CD8-positive, alpha-beta memory T cell (primary cell): ENCODE measurements around the gene BEND7. TPM values are rescaled to one million over a fixed set of nuclear protein-coding genes. Genes with fewer than 3 reads are reported as not detected.

Experiments
- CTCF ChIA-PET: fragments of 350-600 bp; sonication (Branson Sonifier 250); formaldehyde crosslinking; loops from one replicate; lab custom pipeline; 2021; ENCODE audit warnings: antibody characterized with exemption; lab: Charles Lee
- POLR2A ChIA-PET: fragments of 350-600 bp; sonication (Branson Sonifier 250); formaldehyde crosslinking; loops from one replicate; lab custom pipeline; 2021; ENCODE audit warnings: antibody characterized with exemption; lab: Charles Lee
- DNase-seq, 5 donors: peaks; one replicate each; pipeline versions ENCODE4 v3.0.0 to v3.0.0-alpha.2; 2020 to 2022; ENCODE audit warnings: mixed read lengths in 1 of 5
- H3K27ac ChIP-seq: one replicate; pipeline ENCODE4 v1.7.0; 2013; ENCODE audit warnings: low read depth, mild to moderate bottlenecking, low read length, moderate library complexity
- H3K27me3 ChIP-seq: 2 replicates; pipeline ENCODE4 v1.7.0; 2013; ENCODE audit warnings: low read length, mild to moderate bottlenecking; ENCODE audit not compliant: insufficient read depth, poor library complexity, severe bottlenecking
- H3K36me3 ChIP-seq: 2 replicates; pipeline ENCODE4 v1.7.0; 2013; ENCODE audit warnings: mild to moderate bottlenecking, low read length, moderate library complexity; ENCODE audit not compliant: insufficient read depth
- H3K4me1 ChIP-seq: 2 replicates; pipeline ENCODE4 v1.7.0; 2013; ENCODE audit warnings: mild to moderate bottlenecking, low read length, moderate library complexity; ENCODE audit not compliant: insufficient read depth
- H3K4me3 ChIP-seq: 2 replicates; pipeline ENCODE4 v1.7.0; 2013; ENCODE audit warnings: mild to moderate bottlenecking, low read length
- H3K9me3 ChIP-seq: 2 replicates; pipeline ENCODE4 v1.7.0; 2013; ENCODE audit warnings: mild to moderate bottlenecking, low read length
- H3K27ac Mint-ChIP-seq, 8 donors: one replicate each; pipeline ENCODE4 v1.8.0; 2020 to 2021; ENCODE audit warnings: mixed read lengths in 8 of 8, mild to moderate bottlenecking in 6 of 8, inconsistent platforms in 3 of 8, moderate library complexity in 3 of 8
- H3K27me3 Mint-ChIP-seq, 2 donors: one replicate each; pipeline ENCODE4 v1.8.0; 2020 to 2021; ENCODE audit warnings: mixed read lengths in 2 of 2, mild to moderate bottlenecking in 1 of 2, moderate library complexity in 1 of 2
- H3K36me3 Mint-ChIP-seq, 3 donors: one replicate each; pipeline ENCODE4 v1.8.0; 2020 to 2021; ENCODE audit warnings: mixed read lengths in 3 of 3, inconsistent platforms in 1 of 3, mild to moderate bottlenecking in 1 of 3
- H3K4me1 Mint-ChIP-seq, 3 donors: one replicate each; pipeline ENCODE4 v1.8.0; 2020 to 2021; ENCODE audit warnings: mixed read lengths in 3 of 3, inconsistent platforms in 1 of 3, mild to moderate bottlenecking in 1 of 3
- H3K4me3 Mint-ChIP-seq, 7 donors: one replicate each; pipeline ENCODE4 v1.8.0; 2020 to 2021; ENCODE audit warnings: mixed read lengths in 7 of 7, mild to moderate bottlenecking in 6 of 7, moderate library complexity in 4 of 7, inconsistent platforms in 2 of 7
- H3K9me3 Mint-ChIP-seq, 5 donors: one replicate each; pipeline ENCODE4 v1.8.0; 2020 to 2022; ENCODE audit warnings: mixed read lengths in 5 of 5, mild to moderate bottlenecking in 3 of 5, moderate library complexity in 2 of 5, inconsistent platforms in 1 of 5
- polyA plus RNA-seq: library from polyadenylated mRNA; unstranded; fragments of 300-500 nt; fragmentation: Illumina TruSeq; gene quantifications from one replicate; pipeline ENCODE4 v1.2.3, GENCODE V29; 2021
- total RNA-seq, 2 experiments: library from RNA; stranded (reverse); gene quantifications; one replicate each; pipeline ENCODE4 v1.2.3, GENCODE V29; 2021

BEND7 gene
- total and polyA plus RNA-seq, 3 experiments from 2014 or later, result not detected

DNA sequence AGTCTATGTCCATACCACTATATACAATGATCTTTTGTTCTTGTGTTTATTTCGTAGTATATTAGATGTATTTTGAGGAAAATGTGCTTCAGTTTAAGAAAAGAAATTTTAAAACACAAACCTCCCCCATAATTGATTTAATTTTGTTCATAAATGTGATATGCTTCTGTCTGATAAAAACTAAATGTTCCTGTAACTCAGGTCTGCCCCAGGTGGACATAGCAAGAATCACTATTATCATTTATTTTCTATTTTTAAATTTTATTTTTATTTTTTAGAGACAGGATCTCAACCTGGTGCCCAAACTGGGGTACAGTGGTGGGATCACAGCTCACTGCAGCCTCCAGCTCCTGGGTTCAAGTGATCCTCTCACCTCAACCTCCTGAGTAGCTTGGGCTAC lies 43.2 kb downstream of the BEND7 start:
- Histone ChIP-seq H3K27me3 (no peaks in the 10 kb centered on the region), H3K27ac (no peak overlapping the region), H3K4me3 (no peak overlapping the region), H3K36me3 (no peaks in the 10 kb centered on the region), H3K9me3 (no peaks in the 10 kb centered on the region), H3K4me1 (no peaks in the 10 kb centered on the region)
- ChIA-PET CTCF (no interaction called here), POLR2A (no interaction called here)
- no peak for DNase-seq
- H3K27ac Mint-ChIP-seq, result no peak overlapping the region
- H3K4me1 Mint-ChIP-seq, result peaks cover 0 to 3% (median 0%) of the 10 kb centered on the region in 3 donors
- peaks cover 10 to 43% of the 10 kb centered on the region in 2 donors for H3K27me3 Mint-ChIP-seq
- H3K4me3 Mint-ChIP-seq, result no peak overlapping the region
- H3K36me3 Mint-ChIP-seq, result peaks cover 0 to 2% (median 0%) of the 10 kb centered on the region in 3 donors
- H3K9me3 Mint-ChIP-seq, result no peaks in the 10 kb centered on the region

DNA sequence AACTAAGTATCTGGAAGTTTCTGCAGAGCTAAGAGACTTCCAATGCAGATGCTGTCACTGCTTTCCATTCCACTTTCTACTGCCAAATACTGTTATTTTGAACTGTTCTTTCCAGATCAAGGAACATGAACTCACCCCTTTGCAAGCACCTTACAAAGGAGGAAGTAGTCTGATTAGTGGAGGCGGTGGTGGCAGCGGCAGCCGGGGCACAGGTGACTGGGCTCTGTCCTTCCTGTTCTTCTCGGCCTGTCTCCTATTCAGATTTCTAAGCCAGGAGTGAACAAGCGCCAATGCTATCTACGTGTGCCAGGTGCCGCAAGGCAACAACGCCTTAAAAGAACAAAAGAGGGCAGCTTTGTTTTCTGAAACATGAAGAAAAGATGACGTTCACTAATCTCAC lies 44.9 kb downstream of the BEND7 start:
- H3K27ac ChIP-seq, result no peak overlapping the region
- Mint-ChIP-seq H3K36me3 (no peaks in the 10 kb centered on the region), H3K4me1 (peaks cover 0 to 3% (median 0%) of the 10 kb centered on the region in 3 donors), H3K4me3 (no peak overlapping the region), H3K27me3 (peaks cover 10 to 47% of the 10 kb centered on the region in 2 donors), H3K9me3 (no peaks in the 10 kb centered on the region), H3K27ac (no peak overlapping the region)
- H3K27me3 ChIP-seq, result no peaks in the 10 kb centered on the region
- ChIA-PET CTCF (no interaction called here), POLR2A (no interaction called here)
- no peaks in the 10 kb centered on the region for H3K4me1 ChIP-seq
- H3K9me3 ChIP-seq, result no peaks in the 10 kb centered on the region
- no peak overlapping the region for H3K4me3 ChIP-seq
- no peak for DNase-seq
- H3K36me3 ChIP-seq, result no peaks in the 10 kb centered on the region

- Histone ChIP-seq H3K27me3 (no peaks in the 10 kb centered on the region), H3K4me3 (no peak overlapping the region), H3K4me1 (no peaks in the 10 kb centered on the region), H3K9me3 (no peaks in the 10 kb centered on the region), H3K27ac (no peak overlapping the region), H3K36me3 (no peaks in the 10 kb centered on the region)
- H3K27ac Mint-ChIP-seq, result no peak overlapping the region
- no peaks in the 10 kb centered on the region for H3K36me3 Mint-ChIP-seq
- CTCF ChIA-PET, result no interaction called here
- peaks cover 8 to 50% of the 10 kb centered on the region in 2 donors for H3K27me3 Mint-ChIP-seq
- H3K9me3 Mint-ChIP-seq, result no peaks in the 10 kb centered on the region
- no peak for DNase-seq
- POLR2A ChIA-PET, result no interaction called here
- H3K4me1 Mint-ChIP-seq, result peaks cover 0 to 3% (median 0%) of the 10 kb centered on the region in 3 donors
- no peak overlapping the region for H3K4me3 Mint-ChIP-seq
Observed at GRCh38 chr10:13483073-13483472, 45.7 kb downstream of the BEND7 start.

DNA sequence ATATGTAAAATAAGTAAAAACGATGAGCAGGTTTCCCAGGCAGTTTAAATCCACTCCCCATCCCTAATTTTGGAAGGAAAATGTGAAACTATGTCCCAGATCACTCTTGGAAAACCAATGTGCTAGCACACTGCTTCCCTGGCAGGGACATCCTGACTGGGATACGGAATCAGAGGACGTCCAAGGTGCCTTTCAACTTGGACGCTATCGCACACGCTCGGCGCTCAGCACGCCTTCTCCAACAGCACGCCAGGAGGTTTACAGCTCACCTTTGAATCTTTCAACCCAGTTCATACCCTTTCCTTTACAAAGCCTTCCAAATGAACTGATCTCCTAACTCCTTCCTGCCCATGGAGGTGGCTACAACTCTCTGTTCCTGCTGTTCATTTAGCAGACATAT lies 47.1 kb downstream of the BEND7 start:
- Mint-ChIP-seq H3K4me1 (peaks cover 0 to 3% (median 0%) of the 10 kb centered on the region in 3 donors), H3K4me3 (no peak overlapping the region), H3K36me3 (no peaks in the 10 kb centered on the region), H3K27ac (no peak overlapping the region), H3K9me3 (no peaks in the 10 kb centered on the region), H3K27me3 (peaks cover 8 to 51% of the 10 kb centered on the region in 2 donors)
- Histone ChIP-seq H3K36me3 (no peaks in the 10 kb centered on the region), H3K27ac (no peak overlapping the region), H3K4me3 (no peak overlapping the region), H3K4me1 (no peaks in the 10 kb centered on the region), H3K9me3 (no peaks in the 10 kb centered on the region), H3K27me3 (no peaks in the 10 kb centered on the region)
- ChIA-PET CTCF (no interaction called here), POLR2A (no interaction called here)
- DNase-seq, result no peak

DNA sequence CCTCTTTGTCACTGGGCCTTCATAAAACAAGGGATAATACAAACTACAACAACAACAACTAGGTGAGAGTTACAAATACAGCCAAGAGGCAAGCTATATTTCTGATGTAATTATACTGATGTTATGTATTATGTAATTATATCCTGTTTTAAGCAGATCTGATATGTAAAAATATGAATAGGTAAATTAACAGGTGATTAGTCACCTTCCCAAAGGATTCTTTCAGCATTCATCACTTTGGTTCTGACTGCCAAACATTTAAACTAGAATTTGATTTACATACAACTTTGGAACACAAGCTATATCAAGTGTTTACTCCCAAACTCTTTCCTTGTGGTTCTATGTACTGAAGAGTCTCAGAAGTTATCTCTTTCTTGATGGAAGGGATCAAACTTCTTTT lies 53.7 kb downstream of the BEND7 start:
- H3K36me3 Mint-ChIP-seq, result no peaks in the 10 kb centered on the region
- Histone ChIP-seq H3K27ac (no peak overlapping the region), H3K9me3 (no peaks in the 10 kb centered on the region), H3K4me3 (no peak overlapping the region), H3K4me1 (no peaks in the 10 kb centered on the region), H3K36me3 (no peaks in the 10 kb centered on the region), H3K27me3 (no peaks in the 10 kb centered on the region)
- no peak for DNase-seq
- ChIA-PET POLR2A (no interaction called here), CTCF (no interaction called here)
- H3K27ac Mint-ChIP-seq, result no peak overlapping the region
- no peaks in the 10 kb centered on the region for H3K9me3 Mint-ChIP-seq
- H3K4me1 Mint-ChIP-seq, result no peaks in the 10 kb centered on the region
- H3K4me3 Mint-ChIP-seq, result no peak overlapping the region
- peaks cover 1 to 19% of the 10 kb centered on the region in 2 donors for H3K27me3 Mint-ChIP-seq

GRCh38 chr10:13473986-13474385 lies 54.8 kb downstream of the BEND7 start:
- Mint-ChIP-seq H3K36me3 (no peaks in the 10 kb centered on the region), H3K27ac (no peak overlapping the region), H3K9me3 (no peaks in the 10 kb centered on the region), H3K27me3 (peaks cover 0 to 13% of the 10 kb centered on the region in 2 donors), H3K4me1 (no peaks in the 10 kb centered on the region), H3K4me3 (no peak overlapping the region)
- Histone ChIP-seq H3K4me3 (no peak overlapping the region), H3K4me1 (no peaks in the 10 kb centered on the region), H3K27me3 (no peaks in the 10 kb centered on the region), H3K36me3 (no peaks in the 10 kb centered on the region), H3K9me3 (no peaks in the 10 kb centered on the region), H3K27ac (no peak overlapping the region)
- POLR2A ChIA-PET, result no interaction called here
- DNase-seq, result no peak
- CTCF ChIA-PET, result no interaction called here

DNA sequence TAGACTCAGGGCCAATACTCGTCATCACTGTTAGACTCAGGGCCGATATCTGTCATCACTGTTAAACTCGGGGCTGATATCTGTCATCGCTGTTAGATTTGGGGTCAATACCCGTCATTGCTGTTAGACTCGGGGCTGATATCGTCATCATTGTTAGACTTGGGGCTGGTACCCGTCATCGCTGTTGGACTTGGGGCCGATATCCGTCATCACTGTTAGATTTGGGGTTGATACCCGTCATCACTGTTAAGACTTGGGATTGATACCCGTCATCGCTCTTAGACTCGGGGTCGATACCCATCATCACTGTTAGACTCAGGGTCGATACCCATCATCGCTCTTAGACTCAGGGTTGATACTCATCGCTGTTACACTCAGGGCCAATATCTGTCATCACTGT lies 56.5 kb downstream of the BEND7 start:
- H3K36me3 ChIP-seq, result no peaks in the 10 kb centered on the region
- CTCF ChIA-PET, result no interaction called here
- H3K4me3 ChIP-seq, result no peak overlapping the region
- H3K4me1 ChIP-seq, result no peaks in the 10 kb centered on the region
- POLR2A ChIA-PET, result no interaction called here
- Mint-ChIP-seq H3K4me1 (no peaks in the 10 kb centered on the region), H3K4me3 (no peak overlapping the region), H3K9me3 (no peaks in the 10 kb centered on the region), H3K27ac (no peak overlapping the region), H3K36me3 (no peaks in the 10 kb centered on the region), H3K27me3 (peaks cover 1 to 6% of the 10 kb centered on the region in 2 donors)
- no peak overlapping the region for H3K27ac ChIP-seq
- DNase-seq, result no peak
- no peaks in the 10 kb centered on the region for H3K27me3 ChIP-seq
- H3K9me3 ChIP-seq, result no peaks in the 10 kb centered on the region

DNA sequence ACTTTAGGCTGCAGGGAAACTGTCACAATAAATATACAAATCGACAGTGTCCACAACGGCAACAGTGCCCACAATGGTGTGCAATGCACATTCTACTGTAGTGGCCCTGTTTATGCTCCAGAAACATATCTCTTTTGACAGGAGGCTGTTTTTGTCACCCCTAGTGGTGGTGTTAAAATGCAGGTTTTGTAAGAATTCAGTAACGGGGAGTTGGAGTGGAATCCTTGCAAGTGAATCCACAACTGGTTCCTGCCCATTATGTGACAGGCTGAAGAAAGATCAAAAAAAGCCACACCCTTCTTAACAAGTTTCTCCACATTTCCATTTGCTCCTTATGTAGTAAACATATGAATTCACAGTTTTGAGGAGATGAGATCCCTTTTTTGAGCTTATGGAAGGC lies 58.5 kb downstream of the BEND7 start:
- no peak for DNase-seq
- POLR2A ChIA-PET, result no interaction called here
- Histone ChIP-seq H3K27me3 (no peaks in the 10 kb centered on the region), H3K4me3 (no peak overlapping the region), H3K27ac (no peak overlapping the region), H3K9me3 (no peaks in the 10 kb centered on the region), H3K36me3 (no peaks in the 10 kb centered on the region), H3K4me1 (no peaks in the 10 kb centered on the region)
- Mint-ChIP-seq H3K27ac (no peak overlapping the region), H3K36me3 (no peaks in the 10 kb centered on the region), H3K4me3 (no peak overlapping the region), H3K4me1 (no peaks in the 10 kb centered on the region), H3K9me3 (no peaks in the 10 kb centered on the region), H3K27me3 (peaks cover 1 to 3% of the 10 kb centered on the region in 2 donors)
- CTCF ChIA-PET, result no interaction called here

DNA sequence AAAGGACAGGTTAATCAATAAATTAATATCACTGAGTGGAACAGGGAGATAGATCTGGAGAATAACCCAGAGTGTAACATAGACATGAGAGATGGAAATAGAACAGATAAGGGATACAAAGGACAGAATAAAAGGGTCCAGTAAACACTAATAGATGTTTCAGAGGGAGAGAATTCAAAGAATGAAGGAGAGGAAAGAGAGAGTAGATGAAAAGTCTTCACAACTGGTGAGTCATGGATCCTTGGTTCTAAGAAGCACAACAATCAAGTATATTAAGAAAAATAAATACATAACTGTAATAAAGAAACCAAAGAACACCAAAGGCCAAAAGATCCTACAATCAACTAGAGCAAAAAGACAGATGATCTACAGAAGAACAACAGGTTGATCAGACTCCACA lies 66.3 kb downstream of the BEND7 start:
- no peaks in the 10 kb centered on the region for H3K36me3 ChIP-seq
- no peak for DNase-seq
- Mint-ChIP-seq H3K27ac (no peak overlapping the region), H3K4me3 (no peak overlapping the region), H3K4me1 (no peaks in the 10 kb centered on the region), H3K9me3 (peaks cover 0 to 5% (median 2%) of the 10 kb centered on the region in 5 donors), H3K36me3 (no peaks in the 10 kb centered on the region), H3K27me3 (peaks cover 3 to 18% of the 10 kb centered on the region in 2 donors)
- ChIA-PET CTCF (no interaction called here), POLR2A (no interaction called here)
- no peak overlapping the region for H3K4me3 ChIP-seq
- H3K4me1 ChIP-seq, result no peaks in the 10 kb centered on the region
- no peaks in the 10 kb centered on the region for H3K9me3 ChIP-seq
- H3K27ac ChIP-seq, result no peak overlapping the region
- no peaks in the 10 kb centered on the region for H3K27me3 ChIP-seq
